DOHH2 (cell line): Measurements from ENCODE around the gene ZFYVE16.

Source experiments
- H3F3A ChIP-seq: fragments of 200-600 bp; sonication (generic), shearing (Covaris generic); 2 replicates; pipeline ENCODE4 v1.6.0; 2016; ENCODE audit warnings: antibody characterized with exemption, mild to moderate bottlenecking; ENCODE audit not compliant: control insufficient read depth, insufficient read depth
- H3K27ac ChIP-seq: fragments of 200-600 bp; sonication (generic); 2 replicates; pipeline ENCODE4 v1.5.1; 2014; ENCODE audit warnings: low read depth, mild to moderate bottlenecking, low read length, moderate library complexity
- H3K27me3 ChIP-seq: fragments of 200-600 bp; sonication (generic); 2 replicates; pipeline ENCODE4 v1.6.1; 2014; ENCODE audit warnings: mild to moderate bottlenecking, low read length, mixed read lengths; ENCODE audit not compliant: control insufficient read depth
- H3K36me3 ChIP-seq: fragments of 200-600 bp; sonication (generic); 2 replicates; pipeline ENCODE4 v1.6.1; 2014; ENCODE audit warnings: mild to moderate bottlenecking, low read length, moderate library complexity, mixed read lengths; ENCODE audit not compliant: control insufficient read depth
- H3K4me1 ChIP-seq: fragments of 200-600 bp; sonication (generic); 2 replicates; pipeline ENCODE4 v1.6.1; 2014; ENCODE audit warnings: mild to moderate bottlenecking, low read length, mixed read lengths; ENCODE audit not compliant: control insufficient read depth
- H3K4me2 ChIP-seq: fragments of 200-600 bp; sonication (generic); 2 replicates; pipeline ENCODE4 v1.6.0; 2014; ENCODE audit warnings: mild to moderate bottlenecking, low read length, moderate library complexity
- H3K4me3 ChIP-seq: fragments of 200-600 bp; sonication (generic); 2 replicates; pipeline ENCODE4 v1.5.1; 2014; ENCODE audit warnings: mild to moderate bottlenecking, low read length, mixed read lengths
- H3K79me2 ChIP-seq: fragments of 200-600 bp; sonication (generic); 2 replicates; pipeline ENCODE4 v1.6.1; 2014; ENCODE audit warnings: mild to moderate bottlenecking, low read length, mixed read lengths; ENCODE audit not compliant: control insufficient read depth
- H3K9me2 ChIP-seq: fragments of 200-600 bp; sonication (generic); replicated peaks from 2 replicates; pipeline ENCODE4 v1.6.1; 2014; ENCODE audit warnings: mild to moderate bottlenecking, low read length, mixed read lengths; ENCODE audit not compliant: control insufficient read depth
- H3K9me3 ChIP-seq: fragments of 200-600 bp; sonication (generic); 2 replicates; pipeline ENCODE4 v1.6.1; 2014; ENCODE audit warnings: antibody characterized with exemption, low read length, mixed read lengths; ENCODE audit not compliant: control insufficient read depth, insufficient read depth
- H4K20me1 ChIP-seq: fragments of 200-600 bp; sonication (generic); 2 replicates; pipeline ENCODE4 v1.6.0; 2014; ENCODE audit warnings: low read depth, mild to moderate bottlenecking, antibody characterized with exemption, low read length, moderate library complexity; ENCODE audit not compliant: control insufficient read depth, insufficient read depth
- EZH2phosphoT487 ChIP-seq: fragments of 200-600 bp; sonication (generic); IDR thresholded peaks from 2 replicates; pipeline ENCODE4 v1.6.1; 2017; ENCODE audit warnings: borderline replicate concordance, mild to moderate bottlenecking, antibody characterized with exemption, low read length, moderate library complexity, mixed read lengths
- TF ChIP-seq, protein P1 (sequence below): fragments of 200-600 bp; sonication (generic); IDR thresholded peaks from one replicate; pipeline ENCODE4 v1.5.1; 2014; ENCODE audit warnings: antibody characterized with exemption, mild to moderate bottlenecking, low read depth, low read length; ENCODE audit not compliant: poor library complexity, severe bottlenecking

Gene ZFYVE16

DNA sequence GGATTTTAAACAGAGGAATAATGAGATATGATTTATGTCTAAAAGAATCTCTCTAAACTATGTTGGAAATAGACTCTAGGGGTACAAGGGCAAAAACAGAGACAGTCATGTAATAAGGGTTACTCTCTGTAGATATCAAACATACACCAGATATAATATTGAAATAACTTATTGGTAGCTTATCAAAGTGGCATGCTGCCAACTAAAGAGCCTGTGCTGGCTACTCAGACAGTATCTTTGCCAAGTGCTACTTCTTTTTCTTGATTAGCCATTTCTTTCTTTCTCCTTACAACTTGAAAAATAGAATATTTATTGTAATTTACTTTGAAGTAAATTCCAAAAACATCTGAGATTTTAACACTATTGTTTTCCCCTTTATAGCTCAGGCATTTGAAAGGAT lies 34.9 kb downstream of the ZFYVE16 start:
- Histone ChIP-seq H3K27ac (no peak overlapping the region), H3K79me2 (no peaks in the 10 kb centered on the region), H3K4me1 (no peaks in the 10 kb centered on the region), H3K27me3 (no peaks in the 10 kb centered on the region), H3K4me3 (no peak overlapping the region), H4K20me1 (no peaks in the 10 kb centered on the region), H3K4me2 (no peak overlapping the region), H3K9me2 (no peaks in the 10 kb centered on the region), H3K36me3 (no peaks in the 10 kb centered on the region), H3K9me3 (no peaks in the 10 kb centered on the region), H3F3A (no peaks in the 10 kb centered on the region)
- no peak for TF ChIP-seq EZH2phosphoT487
- TF ChIP-seq, protein P1, sequence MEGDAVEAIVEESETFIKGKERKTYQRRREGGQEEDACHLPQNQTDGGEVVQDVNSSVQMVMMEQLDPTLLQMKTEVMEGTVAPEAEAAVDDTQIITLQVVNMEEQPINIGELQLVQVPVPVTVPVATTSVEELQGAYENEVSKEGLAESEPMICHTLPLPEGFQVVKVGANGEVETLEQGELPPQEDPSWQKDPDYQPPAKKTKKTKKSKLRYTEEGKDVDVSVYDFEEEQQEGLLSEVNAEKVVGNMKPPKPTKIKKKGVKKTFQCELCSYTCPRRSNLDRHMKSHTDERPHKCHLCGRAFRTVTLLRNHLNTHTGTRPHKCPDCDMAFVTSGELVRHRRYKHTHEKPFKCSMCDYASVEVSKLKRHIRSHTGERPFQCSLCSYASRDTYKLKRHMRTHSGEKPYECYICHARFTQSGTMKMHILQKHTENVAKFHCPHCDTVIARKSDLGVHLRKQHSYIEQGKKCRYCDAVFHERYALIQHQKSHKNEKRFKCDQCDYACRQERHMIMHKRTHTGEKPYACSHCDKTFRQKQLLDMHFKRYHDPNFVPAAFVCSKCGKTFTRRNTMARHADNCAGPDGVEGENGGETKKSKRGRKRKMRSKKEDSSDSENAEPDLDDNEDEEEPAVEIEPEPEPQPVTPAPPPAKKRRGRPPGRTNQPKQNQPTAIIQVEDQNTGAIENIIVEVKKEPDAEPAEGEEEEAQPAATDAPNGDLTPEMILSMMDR, result no peak

DNA sequence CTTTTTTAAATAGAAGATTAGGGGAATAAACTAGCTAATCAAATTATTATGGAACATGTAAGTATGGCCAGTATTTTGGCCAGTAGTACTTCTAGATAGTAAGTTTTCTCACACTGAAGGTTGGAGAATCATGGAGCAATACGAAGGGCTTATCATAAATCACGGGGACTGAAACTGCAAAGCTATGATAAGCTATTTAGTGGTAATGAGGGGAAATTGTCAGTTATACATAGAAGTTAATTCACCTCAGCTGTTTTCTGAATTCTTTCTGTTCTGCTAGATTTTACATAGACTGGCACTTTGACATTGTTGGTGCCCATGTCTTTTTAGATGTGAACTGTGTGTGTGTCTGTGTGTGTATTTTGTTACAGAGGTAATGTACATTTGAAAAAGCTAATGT lies 45.5 kb downstream of the ZFYVE16 start:
- no peaks in the 10 kb centered on the region for H3F3A ChIP-seq
- H3K4me3 ChIP-seq, result no peak overlapping the region
- H3K4me1 ChIP-seq, result no peaks in the 10 kb centered on the region
- H3K4me2 ChIP-seq, result no peak overlapping the region
- no peaks in the 10 kb centered on the region for H3K9me3 ChIP-seq
- no peaks in the 10 kb centered on the region for H3K27me3 ChIP-seq
- no peak overlapping the region for H3K27ac ChIP-seq
- no peak for TF ChIP-seq EZH2phosphoT487
- TF ChIP-seq, protein P1, result no peak
- H4K20me1 ChIP-seq, result no peaks in the 10 kb centered on the region
- H3K79me2 ChIP-seq, result no peaks in the 10 kb centered on the region
- H3K9me2 ChIP-seq, result no peaks in the 10 kb centered on the region
- H3K36me3 ChIP-seq, result peaks cover 6% of the 10 kb centered on the region; the same call in 1 of the 2 replicates

DNA sequence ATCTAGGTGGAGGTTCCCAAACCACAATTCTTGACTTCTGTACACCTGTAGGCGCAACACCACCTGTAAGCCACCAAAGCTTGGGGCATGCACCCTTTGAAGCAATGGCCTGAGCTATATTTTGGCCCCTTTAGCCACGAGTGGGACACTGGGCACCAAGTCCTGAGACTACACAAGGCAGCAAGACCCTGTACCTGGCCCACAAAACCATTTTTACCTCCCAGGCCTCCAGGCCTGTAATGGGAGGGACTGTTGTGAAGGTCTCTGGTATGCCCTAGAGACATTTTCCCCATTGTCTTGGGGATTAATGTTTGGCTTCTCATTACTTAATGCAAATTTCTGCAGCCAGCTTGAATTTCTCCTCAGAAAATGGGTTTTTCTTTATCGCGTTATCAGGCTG lies 55.4 kb downstream of the ZFYVE16 start:
- TF ChIP-seq EZH2phosphoT487, result no peak
- TF ChIP-seq, protein P1, result no peak
- Histone ChIP-seq H4K20me1 (no peaks in the 10 kb centered on the region), H3K79me2 (no peaks in the 10 kb centered on the region), H3K4me1 (no peaks in the 10 kb centered on the region), H3K4me2 (no peak overlapping the region), H3K4me3 (no peak overlapping the region), H3K9me3 (peaks cover 4% of the 10 kb centered on the region; the same call in 1 of the 2 replicates), H3F3A (no peaks in the 10 kb centered on the region), H3K9me2 (no peaks in the 10 kb centered on the region), H3K36me3 (no peaks in the 10 kb centered on the region; the same call in 1 of the 2 replicates), H3K27me3 (no peaks in the 10 kb centered on the region), H3K27ac (no peak overlapping the region)
